Uterus (tissue), 4 donors: Measurements from ENCODE around the gene ADH1B. TPM values are rescaled to one million over a fixed set of nuclear protein-coding genes. Genes with fewer than 3 reads are reported as not detected.
"Not testable (repeated sequence)": the region's sequence is repeated elsewhere in the genome, so short reads cannot be mapped to it uniquely, and the experiment has no call there.

ENCODE experiments used
- DNase-seq, 2 donors: peaks; one replicate each; pipeline ENCODE4 v3.0.0-alpha.2; 2019 to 2020
- H3K27ac ChIP-seq, 2 donors: fragments of 200-600 bp; sonication (generic); 1 replicate in 1 of 2; 2 replicates in 1 of 2; pipeline ENCODE4 v1.5.1; 2016 to 2018
- H3K27me3 ChIP-seq, 2 donors: fragments of 200-600 bp; sonication (generic); one replicate each; pipeline ENCODE4 v1.5.1; 2018 to 2019; ENCODE audit warnings: control low read depth in 1 of 2
- H3K36me3 ChIP-seq, 2 donors: fragments of 200-600 bp; sonication (generic); one replicate each; pipeline ENCODE4 v1.5.1; 2019; ENCODE audit warnings: control low read depth in 1 of 2
- H3K4me1 ChIP-seq, 2 donors: fragments of 200-600 bp; sonication (generic); one replicate each; pipeline ENCODE4 v1.5.1; 2018 to 2019; ENCODE audit warnings: control low read depth in 1 of 2
- H3K4me3 ChIP-seq, 2 donors: fragments of 200-600 bp; sonication (generic); 1 replicate in 1 of 2; 2 replicates in 1 of 2; pipeline ENCODE4 v1.5.1; 2018 to 2019; ENCODE audit warnings: mild to moderate bottlenecking in 1 of 2
- H3K9me3 ChIP-seq, 2 donors: fragments of 200-600 bp; sonication (generic); one replicate each; pipeline ENCODE4 v1.5.1; 2019; ENCODE audit warnings: control low read depth in 1 of 2
- CTCF ChIP-seq, 4 experiments: fragments of 200-600 bp in 2 of 4; fragments of 450-650 bp in 2 of 4; sonication (generic) in 2 of 4; IDR thresholded peaks; one replicate each; pipeline ENCODE4 v1.5.1; 2016 to 2019; ENCODE audit warnings: antibody characterized with exemption in 4 of 4, mild to moderate bottlenecking in 2 of 4, moderate library complexity in 1 of 4
- POLR2A ChIP-seq, 2 donors: fragments of 450-650 bp; IDR thresholded peaks; one replicate each; pipeline ENCODE4 v1.6.1; 2016; ENCODE audit warnings: antibody characterized with exemption in 2 of 2, mild to moderate bottlenecking in 1 of 2, moderate library complexity in 1 of 2
- intact Hi-C: fragments of 100-400 bp; cut with DNase I; formaldehyde crosslinking; loops from one replicate; pipeline ENCODE4 v1.15.1; 2023; ENCODE audit warnings: low total_unique reads
- total RNA-seq, 4 donors: library from RNA; depleted of rRNA in 3 of 4; stranded (reverse); fragments of >200 nt in 3 of 4; gene quantifications; one replicate each; pipeline versions ENCODE4 v1.1.0 to v1.2.4, GENCODE V29; 2014 to 2023
- donor health status: DM: yes; HTN: yes; CAD: no.

ADH1B gene
- total RNA-seq, 4 donors from 2014 or later: 6.7 to 703 (median 522) TPM

GRCh38 chr4:99352602-99353537, 31.7 kb upstream of the ADH1B start, which contains the start of gene ADH1C:
Gene ADH1C (minus strand): TSS chr4:99352746. CDS start chr4:99352675, 71 bp downstream.
- no peak within 1 kb of the TSS for H3K4me3 ChIP-seq
- no peaks in the 10 kb centered on the region for H3K27me3 ChIP-seq
- peak within 1 kb of the TSS; percentile 28 to 64 for H3K27ac ChIP-seq
- no peaks in the 10 kb centered on the region for H3K9me3 ChIP-seq
- TF ChIP-seq CTCF (IDR thresholded peaks at IDR 0.05) (no peak), POLR2A (IDR thresholded peaks at IDR 0.05) (no peak)
- H3K4me1 ChIP-seq: no peaks in the 10 kb centered on the region
- intact Hi-C loops: no loop called here
- no peaks in the 10 kb centered on the region for H3K36me3 ChIP-seq
- DNase-seq: no peak

GRCh38 chr4:99351487-99351886, 30.3 kb upstream of the ADH1B start:
- no peaks in the 10 kb centered on the region for H3K9me3 ChIP-seq
- DNase-seq: no peak
- intact Hi-C loops: no loop called here
- H3K4me3 ChIP-seq: no peak overlapping the region
- no peak overlapping the region for H3K27ac ChIP-seq
- TF ChIP-seq POLR2A (IDR thresholded peaks at IDR 0.05) (no peak), CTCF (IDR thresholded peaks at IDR 0.05) (no peak)
- H3K36me3 ChIP-seq: no peaks in the 10 kb centered on the region
- no peaks in the 10 kb centered on the region for H3K4me1 ChIP-seq
- H3K27me3 ChIP-seq: no peaks in the 10 kb centered on the region

- no peaks in the 10 kb centered on the region for H3K27me3 ChIP-seq
- H3K27ac ChIP-seq: no peak overlapping the region
- no peaks in the 10 kb centered on the region for H3K36me3 ChIP-seq
- H3K4me1 ChIP-seq: no peaks in the 10 kb centered on the region
- H3K9me3 ChIP-seq: no peaks in the 10 kb centered on the region
- intact Hi-C loops: no loop called here
- TF ChIP-seq CTCF (IDR thresholded peaks at IDR 0.05): no peak
- H3K4me3 ChIP-seq: no peak overlapping the region
- no peak for DNase-seq
These were observed 28.1 kb upstream of the ADH1B start for GRCh38 chr4:99349338-99349737.

GRCh38 chr4:99342624-99343023, 21.4 kb upstream of the ADH1B start:
- H3K36me3 ChIP-seq, H3K27ac ChIP-seq: not testable (repeated sequence)

GRCh38 chr4:99341426-99341825, 20.2 kb upstream of the ADH1B start:
- DNase-seq: no peak
- TF ChIP-seq CTCF (IDR thresholded peaks at IDR 0.05) (no peak), POLR2A (IDR thresholded peaks at IDR 0.05) (no peak)
- intact Hi-C loops: no loop called here

More at GRCh38 chr4:99342624-99343023, 21.4 kb upstream of the ADH1B start:
- H3K4me3 ChIP-seq, intact Hi-C loops, H3K27me3 ChIP-seq, H3K9me3 ChIP-seq, H3K4me1 ChIP-seq, DNase-seq: not testable (repeated sequence)

More at GRCh38 chr4:99341426-99341825, 20.2 kb upstream of the ADH1B start:
- Histone ChIP-seq H3K4me3 (no peak overlapping the region), H3K27me3 (no peaks in the 10 kb centered on the region), H3K4me1 (no peaks in the 10 kb centered on the region), H3K36me3 (no peaks in the 10 kb centered on the region), H3K27ac (no peak overlapping the region), H3K9me3 (no peaks in the 10 kb centered on the region)
